ENCODE measurements around the gene PCSK6. TPM values are rescaled to one million over a fixed set of nuclear protein-coding genes. Genes with fewer than 3 reads are reported as not detected.

The PCSK6 gene
- polyA plus RNA-seq, 1 donor from 2014 or later, result 1.1 TPM

DNA sequence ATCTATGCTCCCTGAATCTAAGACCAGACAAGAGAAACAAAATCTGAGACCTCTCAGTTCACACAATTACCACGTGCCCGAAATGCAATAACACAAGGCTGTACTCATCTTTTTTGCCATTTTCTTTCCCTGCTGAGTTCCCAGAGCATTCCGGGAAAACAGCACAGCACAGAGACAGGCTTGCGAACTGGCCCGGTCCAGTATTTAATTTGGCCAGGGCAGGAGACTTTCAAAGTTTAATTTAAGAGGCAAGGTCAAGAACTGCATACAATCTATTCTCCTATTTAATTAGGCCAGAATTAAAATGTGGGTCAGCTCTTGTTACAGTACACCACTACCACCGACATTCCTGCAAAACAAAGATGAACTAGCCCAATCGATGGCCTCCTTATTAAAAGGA lies 107.0 kb downstream of the PCSK6 start:
- Histone ChIP-seq H3K27me3 (ENCODE audit: insufficient read depth, low read depth, low read length) (no peaks in the 10 kb centered on the region), H3K9me2 (ENCODE audit: insufficient read depth, low read length) (no peaks in the 10 kb centered on the region), H4K20me1 (ENCODE audit: insufficient read depth) (no peaks in the 10 kb centered on the region), H3K79me2 (replicated peaks; ENCODE audit: insufficient read depth, low read length) (no peaks in the 10 kb centered on the region), H3K9ac (ENCODE audit: low read length) (no peak overlapping the region), H3K9me3 (ENCODE audit: low read length) (no peaks in the 10 kb centered on the region), H3K27ac (ENCODE audit: low read length) (no peak overlapping the region), H2AFZ (ENCODE audit: low read depth, low read length) (no peak overlapping the region), H3F3A (ENCODE audit: insufficient read depth, low read length, poor library complexity, severe bottlenecking) (no peaks in the 10 kb centered on the region), H3K36me3 (ENCODE audit: insufficient read depth, low read length) (no peaks in the 10 kb centered on the region), H3K4me3 (ENCODE audit: low read length) (no peak overlapping the region), H3K4me2 (ENCODE audit: low read length) (no peak overlapping the region)
- no peak for TF ChIP-seq EZH2 (IDR thresholded peaks at IDR 0.05; ENCODE audit: borderline replicate concordance, insufficient read depth, low read length, poor library complexity, severe bottlenecking)
- TF ChIP-seq, protein P1, sequence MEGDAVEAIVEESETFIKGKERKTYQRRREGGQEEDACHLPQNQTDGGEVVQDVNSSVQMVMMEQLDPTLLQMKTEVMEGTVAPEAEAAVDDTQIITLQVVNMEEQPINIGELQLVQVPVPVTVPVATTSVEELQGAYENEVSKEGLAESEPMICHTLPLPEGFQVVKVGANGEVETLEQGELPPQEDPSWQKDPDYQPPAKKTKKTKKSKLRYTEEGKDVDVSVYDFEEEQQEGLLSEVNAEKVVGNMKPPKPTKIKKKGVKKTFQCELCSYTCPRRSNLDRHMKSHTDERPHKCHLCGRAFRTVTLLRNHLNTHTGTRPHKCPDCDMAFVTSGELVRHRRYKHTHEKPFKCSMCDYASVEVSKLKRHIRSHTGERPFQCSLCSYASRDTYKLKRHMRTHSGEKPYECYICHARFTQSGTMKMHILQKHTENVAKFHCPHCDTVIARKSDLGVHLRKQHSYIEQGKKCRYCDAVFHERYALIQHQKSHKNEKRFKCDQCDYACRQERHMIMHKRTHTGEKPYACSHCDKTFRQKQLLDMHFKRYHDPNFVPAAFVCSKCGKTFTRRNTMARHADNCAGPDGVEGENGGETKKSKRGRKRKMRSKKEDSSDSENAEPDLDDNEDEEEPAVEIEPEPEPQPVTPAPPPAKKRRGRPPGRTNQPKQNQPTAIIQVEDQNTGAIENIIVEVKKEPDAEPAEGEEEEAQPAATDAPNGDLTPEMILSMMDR (IDR thresholded peaks at IDR 0.05; ENCODE audit: poor library complexity, severe bottlenecking), result no peak
- TF ChIP-seq EP300 (conservative IDR thresholded peaks at IDR 0.05; ENCODE audit: poor library complexity, severe bottlenecking), result no peak
- no peak for TF ChIP-seq POLR2AphosphoS5 (IDR thresholded peaks at IDR 0.05)
- TF ChIP-seq, protein P2, sequence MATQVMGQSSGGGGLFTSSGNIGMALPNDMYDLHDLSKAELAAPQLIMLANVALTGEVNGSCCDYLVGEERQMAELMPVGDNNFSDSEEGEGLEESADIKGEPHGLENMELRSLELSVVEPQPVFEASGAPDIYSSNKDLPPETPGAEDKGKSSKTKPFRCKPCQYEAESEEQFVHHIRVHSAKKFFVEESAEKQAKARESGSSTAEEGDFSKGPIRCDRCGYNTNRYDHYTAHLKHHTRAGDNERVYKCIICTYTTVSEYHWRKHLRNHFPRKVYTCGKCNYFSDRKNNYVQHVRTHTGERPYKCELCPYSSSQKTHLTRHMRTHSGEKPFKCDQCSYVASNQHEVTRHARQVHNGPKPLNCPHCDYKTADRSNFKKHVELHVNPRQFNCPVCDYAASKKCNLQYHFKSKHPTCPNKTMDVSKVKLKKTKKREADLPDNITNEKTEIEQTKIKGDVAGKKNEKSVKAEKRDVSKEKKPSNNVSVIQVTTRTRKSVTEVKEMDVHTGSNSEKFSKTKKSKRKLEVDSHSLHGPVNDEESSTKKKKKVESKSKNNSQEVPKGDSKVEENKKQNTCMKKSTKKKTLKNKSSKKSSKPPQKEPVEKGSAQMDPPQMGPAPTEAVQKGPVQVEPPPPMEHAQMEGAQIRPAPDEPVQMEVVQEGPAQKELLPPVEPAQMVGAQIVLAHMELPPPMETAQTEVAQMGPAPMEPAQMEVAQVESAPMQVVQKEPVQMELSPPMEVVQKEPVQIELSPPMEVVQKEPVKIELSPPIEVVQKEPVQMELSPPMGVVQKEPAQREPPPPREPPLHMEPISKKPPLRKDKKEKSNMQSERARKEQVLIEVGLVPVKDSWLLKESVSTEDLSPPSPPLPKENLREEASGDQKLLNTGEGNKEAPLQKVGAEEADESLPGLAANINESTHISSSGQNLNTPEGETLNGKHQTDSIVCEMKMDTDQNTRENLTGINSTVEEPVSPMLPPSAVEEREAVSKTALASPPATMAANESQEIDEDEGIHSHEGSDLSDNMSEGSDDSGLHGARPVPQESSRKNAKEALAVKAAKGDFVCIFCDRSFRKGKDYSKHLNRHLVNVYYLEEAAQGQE (IDR thresholded peaks at IDR 0.05; ENCODE audit: borderline replicate concordance), result no peak
- no peak for TF ChIP-seq TAF1 (IDR thresholded peaks at IDR 0.05; ENCODE audit: low read depth)
- no peak for TF ChIP-seq MXI1 (conservative IDR thresholded peaks at IDR 0.05; ENCODE audit: poor library complexity, severe bottlenecking)
- TF ChIP-seq RAD21 (conservative IDR thresholded peaks at IDR 0.05), result no peak
- no peak for TF ChIP-seq SMC3 (conservative IDR thresholded peaks at IDR 0.05; ENCODE audit: poor library complexity)

DNA sequence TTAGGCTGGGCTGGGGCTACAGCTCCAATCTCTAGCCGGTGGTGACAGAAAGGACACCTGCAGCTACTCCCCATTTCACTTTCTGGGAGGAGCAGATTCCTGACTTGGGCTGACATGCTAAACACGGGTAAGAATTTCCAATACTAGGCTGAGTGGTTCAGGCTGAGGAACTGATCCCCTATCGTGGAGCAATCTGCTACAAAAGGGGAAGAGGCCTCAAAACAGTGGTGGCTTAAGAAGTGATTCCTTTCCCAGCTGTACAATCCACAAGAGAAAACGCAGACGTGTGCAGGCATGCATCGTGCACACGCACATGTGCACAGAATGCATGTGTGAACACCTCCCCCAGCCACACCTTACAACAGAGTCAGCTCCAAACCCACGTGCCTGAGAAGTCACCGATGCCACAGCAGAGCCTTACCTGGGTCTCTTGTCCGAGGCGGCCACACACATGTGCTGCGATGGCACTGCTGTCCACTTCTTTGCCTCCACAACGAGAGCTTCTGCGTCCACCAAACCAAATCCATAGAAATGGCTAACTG lies 107.8 kb downstream of the PCSK6 start:
- TF ChIP-seq EP300 (conservative IDR thresholded peaks at IDR 0.05; ENCODE audit: poor library complexity, severe bottlenecking) (no peak), TAF1 (IDR thresholded peaks at IDR 0.05; ENCODE audit: low read depth) (no peak), EZH2 (IDR thresholded peaks at IDR 0.05; ENCODE audit: borderline replicate concordance, insufficient read depth, low read length, poor library complexity, severe bottlenecking) (no peak), MXI1 (conservative IDR thresholded peaks at IDR 0.05; ENCODE audit: poor library complexity, severe bottlenecking) (no peak), POLR2AphosphoS5 (IDR thresholded peaks at IDR 0.05) (no peak)
- TF ChIP-seq, protein P2 (IDR thresholded peaks at IDR 0.05; ENCODE audit: borderline replicate concordance), result no peak
- no peak overlapping the region for H3K27ac ChIP-seq (ENCODE audit: low read length)

More for the DNA sequence above, 107.8 kb downstream of the PCSK6 start:
- Histone ChIP-seq H3K9me2 (ENCODE audit: insufficient read depth, low read length) (no peaks in the 10 kb centered on the region), H3K79me2 (replicated peaks; ENCODE audit: insufficient read depth, low read length) (no peaks in the 10 kb centered on the region), H4K20me1 (ENCODE audit: insufficient read depth) (no peaks in the 10 kb centered on the region), H3K27me3 (ENCODE audit: insufficient read depth, low read depth, low read length) (no peaks in the 10 kb centered on the region), H3K9ac (ENCODE audit: low read length) (no peak overlapping the region), H2AFZ (ENCODE audit: low read depth, low read length) (no peak overlapping the region), H3F3A (ENCODE audit: insufficient read depth, low read length, poor library complexity, severe bottlenecking) (no peaks in the 10 kb centered on the region), H3K9me3 (ENCODE audit: low read length) (no peaks in the 10 kb centered on the region), H3K4me3 (ENCODE audit: low read length) (no peak overlapping the region), H3K4me2 (ENCODE audit: low read length) (no peak overlapping the region), H3K36me3 (ENCODE audit: insufficient read depth, low read length) (no peaks in the 10 kb centered on the region)

All from neural cell (in vitro differentiated cells).